ENCODE data around the gene EFL1.

DNA sequence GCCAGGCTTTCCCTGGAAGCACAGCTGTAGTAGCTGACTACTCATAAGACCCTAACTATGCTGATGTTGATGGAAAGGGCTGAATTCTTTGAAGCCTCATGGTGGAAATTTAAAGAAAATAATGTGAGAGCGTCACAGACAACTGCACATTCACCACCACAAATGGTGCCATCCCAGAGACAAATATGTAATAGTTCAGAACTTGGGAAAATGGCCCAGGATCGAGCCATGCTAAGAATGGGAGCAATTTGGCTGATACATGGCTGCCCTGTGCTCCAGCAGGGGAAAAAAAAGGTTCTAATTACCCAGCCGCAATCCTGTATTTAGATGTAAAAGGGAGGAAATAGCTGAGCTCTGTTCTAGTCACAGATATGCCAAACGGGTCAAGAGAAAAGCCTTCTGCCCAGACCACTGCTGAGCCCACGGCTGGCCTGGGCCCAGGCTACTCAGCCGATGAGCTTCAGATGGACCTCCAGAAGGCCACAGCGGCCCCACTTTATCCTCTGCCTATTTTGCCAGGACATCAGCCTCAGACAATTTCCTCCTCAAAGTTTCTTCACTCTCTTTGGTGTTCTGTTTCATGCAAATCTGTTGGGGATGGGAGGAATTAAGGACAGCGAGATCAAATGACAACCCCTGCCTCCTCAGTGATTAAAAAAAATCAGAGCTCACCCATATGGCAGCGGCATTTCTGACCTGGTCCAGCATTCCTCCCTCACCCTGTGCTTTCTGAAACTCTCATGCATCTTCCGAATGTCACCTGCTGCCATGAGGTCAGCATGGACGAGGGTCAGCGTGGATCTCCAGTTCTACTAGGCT lies 162.2 kb downstream of the EFL1 start:
- TF ChIP-seq CTCF (IDR thresholded peaks at IDR 0.05) (no peak), POLR2A (IDR thresholded peaks at IDR 0.05) (no peak)

Data from heart left ventricle (tissue), 13 donors.